Measurements from ENCODE around the gene SON. TPM values are rescaled to one million over a fixed set of nuclear protein-coding genes. Genes with fewer than 3 reads are reported as not detected.

Gene SON
- total RNA-seq, 1 experiment from 2014 or later: 329 TPM

- TF ChIP-seq CTCF (conservative IDR thresholded peaks at IDR 0.05): no peak
- Histone ChIP-seq H4K91ac (ENCODE audit: insufficient read length, low read depth, low read length) (no peak overlapping the region), H4K5ac (ENCODE audit: insufficient read length, low read depth, low read length) (no peak overlapping the region), H4K8ac (replicated peaks; ENCODE audit: insufficient read length, low read depth, low read length) (no peak overlapping the region), H3K27me3 (ENCODE audit: insufficient read depth, low read length) (no peaks in the 10 kb centered on the region), H2BK120ac (ENCODE audit: low read depth, low read length, poor library complexity, severe bottlenecking) (no peak overlapping the region), H3K4me1 (ENCODE audit: insufficient read depth, low read length) (no peaks in the 10 kb centered on the region), H2BK20ac (ENCODE audit: low read depth, low read length, poor library complexity, severe bottlenecking) (no peak overlapping the region), H3K23me2 (ENCODE audit: insufficient read length, low read depth, low read length, poor library complexity, severe bottlenecking) (no peaks in the 10 kb centered on the region), H2AFZ (ENCODE audit: low read length) (no peak overlapping the region), H3K79me1 (ENCODE audit: insufficient read depth, low read depth, low read length, poor library complexity, severe bottlenecking) (no peaks in the 10 kb centered on the region), H3K9me3 (ENCODE audit: control insufficient read depth, low read depth, low read length) (no peaks in the 10 kb centered on the region), H3K27ac (ENCODE audit: insufficient read length, low read depth, low read length) (no peak overlapping the region), H3K4me2 (ENCODE audit: insufficient read depth, insufficient read length, low read length) (no peak overlapping the region), H3K23ac (ENCODE audit: insufficient read length, low read depth, low read length) (no peak overlapping the region), H3K79me2 (ENCODE audit: insufficient read depth, low read length) (no peaks in the 10 kb centered on the region), H2AK5ac (ENCODE audit: insufficient read length, low read length) (no peak overlapping the region), H3K56ac (ENCODE audit: insufficient read length, low read depth, low read length) (no peak overlapping the region), H2BK12ac (ENCODE audit: insufficient read length, low read depth, low read length) (no peak overlapping the region), H3K14ac (ENCODE audit: insufficient read depth, low read length) (no peak overlapping the region), H3K18ac (ENCODE audit: insufficient read length, low read depth, low read length) (no peak overlapping the region), H4K20me1 (ENCODE audit: control insufficient read depth, insufficient read depth, insufficient read length) (no peaks in the 10 kb centered on the region), H3K4ac (ENCODE audit: low read depth, low read length) (no peak overlapping the region), H3T11ph (ENCODE audit: low read length) (no peak overlapping the region), H3K9ac (ENCODE audit: extremely low read depth, insufficient read length, low read length) (no peak overlapping the region), H2BK5ac (ENCODE audit: insufficient read length, low read length) (no peak overlapping the region), H2BK15ac (ENCODE audit: low read depth, low read length) (no peak overlapping the region)
- Mint-ChIP-seq H3K27ac (peak overlapping the region in 1 of 3 experiments; percentile 91; a peak in 2 of 7 replicates), H3K36me3 (ENCODE audit: insufficient read depth in 1 of 3, low read depth in 3 of 3) (peaks cover 29 to 74% (median 60%) of the 10 kb centered on the region in 3 experiments; a peak in 6 of 7 replicates), H3K4me3 (no peak overlapping the region), H3K4me1 (no peaks in the 10 kb centered on the region), H3K9me3 (no peaks in the 10 kb centered on the region), H3K27me3 (ENCODE audit: low read depth) (no peaks in the 10 kb centered on the region)
- no CpG with 5 or more reads among the region's 5 CpGs for WGBS (ENCODE audit: extremely low coverage, insufficient read length, low lambda C conversion rate)
- no peak for DNase-seq
These were observed 20.4 kb upstream of the SON start for GRCh38 chr21:33522297-33522952.
